Sigmoid colon (tissue), 7 donors: Measurements from ENCODE around the gene GRID1. TPM values are rescaled to one million over a fixed set of nuclear protein-coding genes. Genes with fewer than 3 reads are reported as not detected.

Experiments
- DNase-seq: peaks from one replicate; pipeline ENCODE4 v3.0.0-alpha.2; 2019
- H3K27ac ChIP-seq, 4 donors: fragments of 200-600 bp; sonication (generic); one replicate each; pipeline ENCODE4 v1.5.1; 2016 to 2019; ENCODE audit warnings: mild to moderate bottlenecking in 1 of 4
- H3K27me3 ChIP-seq, 3 donors: fragments of 200-600 bp; sonication (generic); one replicate each; pipeline ENCODE4 v1.5.1; 2019; ENCODE audit warnings: mild to moderate bottlenecking in 1 of 3
- H3K36me3 ChIP-seq, 4 donors: fragments of 200-600 bp; sonication (generic); one replicate each; pipeline ENCODE4 v1.5.1; 2016 to 2019
- H3K4me1 ChIP-seq, 4 donors: fragments of 200-600 bp; sonication (generic); one replicate each; pipeline ENCODE4 v1.5.1; 2017 to 2019
- H3K4me3 ChIP-seq, 4 donors: fragments of 200-600 bp; sonication (generic); one replicate each; pipeline ENCODE4 v1.5.1; 2017 to 2019; ENCODE audit warnings: mild to moderate bottlenecking in 2 of 4, moderate library complexity in 1 of 4
- H3K9me3 ChIP-seq, 4 donors: fragments of 200-600 bp in 3 of 4; sonication (generic) in 3 of 4; one replicate each; pipeline versions ENCODE4 v1.5.1 to v1.6.1; 2013 to 2019
- CTCF ChIP-seq, 4 experiments: fragments of 450-650 bp in 3 of 4; fragments of 200-600 bp in 1 of 4; IDR thresholded peaks; one replicate each; pipeline ENCODE4 v1.5.1; 2016 to 2019; ENCODE audit warnings: antibody characterized with exemption in 4 of 4, mild to moderate bottlenecking in 3 of 4, moderate library complexity in 2 of 4
- EP300 ChIP-seq, 4 donors: sonication (generic); formaldehyde crosslinking; IDR thresholded peaks; one replicate each; pipeline ENCODE4 v1.6.1; 2017; ENCODE audit warnings: antibody characterized with exemption in 4 of 4
- POLR2A ChIP-seq, 2 donors: fragments of 450-650 bp; IDR thresholded peaks; one replicate each; pipeline ENCODE4 v1.6.1; 2016; ENCODE audit warnings: antibody characterized with exemption in 2 of 2, mild to moderate bottlenecking in 2 of 2, moderate library complexity in 2 of 2
- POLR2AphosphoS5 ChIP-seq, 4 donors: sonication (generic); formaldehyde crosslinking; IDR thresholded peaks; one replicate each; pipeline ENCODE4 v1.6.1; 2017; ENCODE audit warnings: antibody characterized with exemption in 4 of 4
- WGBS, 2 donors: extraction: QIAGEN DNeasy Blood & Tissue Kit; methylation state at CpG; one replicate each; pipeline ENCODE4 v1.1.7; 2013; 5-methylcytosine and 5-hydroxymethylcytosine counted together
- intact Hi-C: fragments of 100-400 bp; cut with DNase I; formaldehyde crosslinking; loops from one replicate; pipeline ENCODE4 v1.15.1; 2023
- polyA plus RNA-seq, 3 donors: library from polyadenylated mRNA; stranded (reverse); fragments of 200-250 nt; gene quantifications; one replicate each; pipeline ENCODE4 v1.2.3, GENCODE V29; 2013
- total RNA-seq, 4 donors: library from RNA; depleted of rRNA; stranded (reverse); fragments of >200 nt; gene quantifications; one replicate each; pipeline ENCODE4 v1.1.0, GENCODE V29; 2016
- donor health status: healthy with polysubstance abuse.
- donor health status: Bipolar disorder and iron deficiency.
- donor health status: healthy.

GRID1 gene
- total and polyA plus RNA-seq, 7 donors, result 0.66 to 4.7 (median 1.1) TPM; not detected in 2

GRCh38 chr10:86062198-86062550 is 304.4 kb downstream of the GRID1 start:
- Histone ChIP-seq H3K27ac (no peak overlapping the region), H3K9me3 (no peaks in the 10 kb centered on the region), H3K4me1 (no peaks in the 10 kb centered on the region), H3K27me3 (no peaks in the 10 kb centered on the region), H3K4me3 (no peak overlapping the region), H3K36me3 (no peaks in the 10 kb centered on the region)
- intact Hi-C loops, result no loop called here
- no peak for TF ChIP-seq CTCF (IDR thresholded peaks at IDR 0.05)
- WGBS, 2 donors, result 74 to 88% methylated on average over 8 of the region's 8 CpGs
- DNase-seq, result no peak

- intact Hi-C loops, result no loop called here
- Histone ChIP-seq H3K4me1 (no peaks in the 10 kb centered on the region), H3K36me3 (no peaks in the 10 kb centered on the region), H3K9me3 (no peaks in the 10 kb centered on the region), H3K27ac (no peak overlapping the region), H3K4me3 (no peak overlapping the region), H3K27me3 (no peaks in the 10 kb centered on the region)
- DNase-seq, result no peak
- TF ChIP-seq CTCF (IDR thresholded peaks at IDR 0.05), result no peak
- no peak for TF ChIP-seq POLR2AphosphoS5 (IDR thresholded peaks at IDR 0.05)
- TF ChIP-seq EP300 (IDR thresholded peaks at IDR 0.05), result no peak
- WGBS, 2 donors, result 69 to 83% methylated on average over 7 of the region's 7 CpGs
These were observed 305.1 kb downstream of the GRID1 start for GRCh38 chr10:86061278-86062197.

GRCh38 chr10:86060386-86061277 is 306.0 kb downstream of the GRID1 start:
- 73 to 83% methylated on average over 9 of the region's 9 CpGs for WGBS, 2 donors
- Histone ChIP-seq H3K4me1 (no peaks in the 10 kb centered on the region), H3K27me3 (no peaks in the 10 kb centered on the region), H3K36me3 (no peaks in the 10 kb centered on the region), H3K4me3 (no peak overlapping the region), H3K9me3 (no peaks in the 10 kb centered on the region), H3K27ac (no peak overlapping the region)
- DNase-seq, result no peak
- intact Hi-C loops, result no loop called here
- TF ChIP-seq EP300 (IDR thresholded peaks at IDR 0.05), result no peak
- TF ChIP-seq CTCF (IDR thresholded peaks at IDR 0.05), result no peak
- no peak for TF ChIP-seq POLR2AphosphoS5 (IDR thresholded peaks at IDR 0.05)
- no peak for TF ChIP-seq POLR2A (IDR thresholded peaks at IDR 0.05)

GRCh38 chr10:86059892-86060291 is 306.7 kb downstream of the GRID1 start:
- Histone ChIP-seq H3K9me3 (no peaks in the 10 kb centered on the region), H3K36me3 (no peaks in the 10 kb centered on the region), H3K4me1 (no peaks in the 10 kb centered on the region), H3K27me3 (no peaks in the 10 kb centered on the region), H3K4me3 (no peak overlapping the region), H3K27ac (no peak overlapping the region)
- intact Hi-C loops, result no loop called here
- no peak for TF ChIP-seq EP300 (IDR thresholded peaks at IDR 0.05)
- TF ChIP-seq POLR2AphosphoS5 (IDR thresholded peaks at IDR 0.05), result no peak
- no peak for TF ChIP-seq POLR2A (IDR thresholded peaks at IDR 0.05)
- TF ChIP-seq CTCF (IDR thresholded peaks at IDR 0.05), result no peak
- 89 to 91% methylated on average over 3 of the region's 3 CpGs for WGBS, 2 donors
- DNase-seq, result no peak
